NCI-H2107 (cell line): ENCODE measurements around the gene STK17B.
A peak's percentile ranks its signal among the peaks of the same experiment; 100 is the strongest.
"Not testable (repeated sequence)": the region's sequence is repeated elsewhere in the genome, so short reads cannot be mapped to it uniquely, and the experiment has no call there.

ENCODE experiments used
- DNase-seq: peaks from one replicate; lab custom pipeline; 2025; lab: John Stamatoyannopoulos, UW

The STK17B gene

DNA sequence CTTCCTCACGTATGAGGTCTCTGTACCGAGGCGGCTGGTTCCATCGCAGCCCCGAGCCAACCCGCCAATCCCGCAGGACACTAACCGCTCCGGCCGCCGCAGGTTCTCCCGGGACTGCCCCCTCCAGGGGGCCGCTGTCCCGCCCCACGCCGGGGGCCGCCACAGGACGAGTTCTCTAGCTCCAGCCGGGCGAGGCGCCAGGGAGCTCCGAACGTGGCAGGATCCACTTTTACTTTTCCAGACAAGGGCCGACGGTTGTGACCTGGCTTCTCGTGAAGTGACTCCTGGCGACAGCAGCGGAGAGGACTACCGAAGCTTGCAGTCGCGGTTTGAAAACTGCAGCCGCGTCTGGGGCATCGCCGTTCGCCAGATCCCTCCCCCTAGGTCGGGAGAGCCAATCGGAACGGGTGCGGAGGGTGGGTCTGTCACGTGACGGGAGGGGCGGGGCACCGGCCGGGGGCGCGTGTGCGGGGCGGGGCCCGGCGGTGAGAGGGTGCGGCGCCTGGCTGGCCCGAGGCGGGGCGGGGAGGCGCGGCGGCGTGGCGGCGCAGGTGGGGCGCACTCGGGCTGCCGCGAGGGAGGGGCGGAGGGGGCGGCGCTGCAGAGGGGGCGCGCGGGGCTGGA, at the start of gene STK17B:
STK17B (minus strand) TSS at position 331 of the 624 bp plus-strand sequence. CDS start 8,195 bp downstream, outside the sequence.
- peak; percentile 62 for DNase-seq

DNA sequence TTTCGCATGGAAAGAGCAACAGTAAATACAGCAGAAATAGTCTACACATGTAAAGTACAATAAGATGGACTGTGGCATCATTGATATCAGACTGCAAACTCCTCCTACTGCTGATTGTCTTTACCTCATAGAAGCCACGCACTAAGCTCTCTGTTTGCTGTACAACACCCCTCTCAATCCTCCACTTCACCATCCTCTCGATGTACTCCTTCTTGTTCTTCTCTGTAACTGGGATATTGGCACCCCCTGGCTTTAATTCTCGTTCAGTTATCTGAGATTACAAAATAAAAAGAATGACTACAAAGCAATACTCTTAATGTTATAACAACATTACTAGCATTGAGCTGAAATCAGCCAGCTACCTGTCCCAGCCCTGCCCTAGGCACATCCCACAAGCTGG, 49.3 kb upstream of the STK17B start:
- DNase-seq = no peak

DNA sequence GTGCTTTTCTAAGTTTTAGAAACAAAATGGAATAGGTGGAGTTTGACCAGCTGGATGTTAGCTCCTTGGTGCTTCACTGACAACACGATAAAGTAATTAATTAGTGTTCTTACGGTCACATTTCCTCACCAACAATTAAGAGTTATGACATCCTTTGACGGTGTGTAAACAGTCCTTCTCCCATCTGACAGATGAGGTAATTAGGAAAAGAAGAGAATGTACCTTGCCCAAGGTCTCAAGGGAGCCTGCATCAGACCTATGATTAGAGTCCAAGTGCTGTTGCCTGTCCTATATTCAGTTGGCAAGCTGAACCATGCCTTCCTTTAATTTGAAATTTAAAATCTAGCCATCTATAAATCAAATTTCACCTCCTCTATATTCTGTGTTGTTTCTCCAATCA, 48.3 kb upstream of the STK17B start:
- DNase-seq = no peak

DNA sequence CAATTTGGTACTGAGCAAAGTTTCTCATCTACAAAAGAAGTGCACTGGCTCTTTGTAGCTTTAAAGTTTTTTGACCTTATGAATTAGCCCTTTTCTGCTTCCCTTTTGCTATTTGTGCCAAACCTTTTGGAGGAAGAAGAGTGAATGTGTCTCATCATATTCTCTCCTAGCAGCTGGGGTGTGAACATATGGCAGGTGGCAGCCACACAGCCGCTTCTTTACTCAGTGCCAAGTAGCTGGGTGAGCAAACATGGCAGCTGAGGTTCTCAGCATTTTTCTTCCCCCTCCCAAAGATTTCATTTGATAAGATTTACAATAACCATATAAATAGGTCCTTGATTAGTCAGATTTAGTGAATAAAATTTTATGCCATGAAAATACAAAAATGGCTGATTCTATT, 46.7 kb upstream of the STK17B start:
- DNase-seq = no peak

DNA sequence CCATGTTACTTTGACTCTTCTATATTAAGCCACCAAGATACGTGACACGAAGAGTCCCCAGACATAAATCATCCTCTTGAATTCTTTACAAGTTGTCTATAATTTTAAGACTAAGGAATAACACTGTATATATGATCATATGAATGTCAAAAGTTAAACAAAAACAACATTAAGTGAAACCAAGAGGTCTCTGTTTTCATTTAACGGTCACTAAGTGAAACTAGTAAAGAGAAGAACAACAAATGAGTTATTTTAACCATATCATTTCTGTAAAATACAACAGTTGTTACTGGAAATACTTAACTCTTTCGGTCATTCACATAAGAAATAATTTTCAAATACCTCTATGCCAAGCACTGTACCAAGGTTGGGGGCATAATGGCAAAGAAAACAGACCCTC, 45.7 kb upstream of the STK17B start:
- DNase-seq = no peak

GRCh38 chr2:196215376-196215775, 44.0 kb upstream of the STK17B start:
- DNase-seq = no peak

GRCh38 chr2:196214156-196214555, 42.8 kb upstream of the STK17B start:
- no peak for DNase-seq

GRCh38 chr2:196213252-196213980, 42.0 kb upstream of the STK17B start:
- DNase-seq = no peak

DNA sequence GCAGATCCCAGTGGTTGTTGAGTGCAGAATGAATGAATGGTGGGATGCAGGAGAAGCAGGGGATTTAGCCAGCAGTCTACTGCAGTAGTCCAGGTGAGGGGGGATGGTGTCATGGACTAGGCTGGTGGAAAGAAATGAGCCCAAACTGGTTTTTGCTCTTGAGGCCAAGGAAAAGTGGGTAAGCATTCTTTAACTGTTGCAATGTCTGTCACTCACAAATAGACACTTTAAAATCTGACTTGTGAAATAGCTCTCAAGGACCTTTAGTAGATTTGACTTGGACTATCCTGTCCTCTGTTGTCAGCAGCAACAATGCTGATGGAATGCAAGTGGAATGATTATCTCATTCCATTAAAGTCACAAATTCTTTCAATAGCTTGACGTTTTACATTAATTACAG, 37.5 kb upstream of the STK17B start:
- no peak for DNase-seq

DNA sequence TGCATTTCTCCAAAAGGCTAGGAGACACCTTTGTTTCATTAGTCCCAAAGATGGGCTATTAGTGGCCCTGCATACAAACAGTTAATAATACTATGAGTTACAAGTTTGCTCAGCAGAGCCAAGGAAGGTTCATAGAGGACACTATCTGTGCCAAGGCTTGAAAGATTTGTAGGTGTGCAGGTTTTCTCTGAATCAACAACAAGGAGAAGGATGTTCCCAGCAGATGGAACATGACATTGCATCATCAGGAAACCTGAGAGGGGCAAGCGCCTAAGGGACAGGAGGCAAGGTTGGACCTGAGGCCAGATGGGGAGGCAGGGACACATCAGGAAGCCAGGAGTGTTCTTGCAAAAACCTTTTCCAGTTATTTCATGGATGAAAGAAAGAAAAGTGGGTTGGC, 35.4 kb upstream of the STK17B start:
- DNase-seq = no peak

DNA sequence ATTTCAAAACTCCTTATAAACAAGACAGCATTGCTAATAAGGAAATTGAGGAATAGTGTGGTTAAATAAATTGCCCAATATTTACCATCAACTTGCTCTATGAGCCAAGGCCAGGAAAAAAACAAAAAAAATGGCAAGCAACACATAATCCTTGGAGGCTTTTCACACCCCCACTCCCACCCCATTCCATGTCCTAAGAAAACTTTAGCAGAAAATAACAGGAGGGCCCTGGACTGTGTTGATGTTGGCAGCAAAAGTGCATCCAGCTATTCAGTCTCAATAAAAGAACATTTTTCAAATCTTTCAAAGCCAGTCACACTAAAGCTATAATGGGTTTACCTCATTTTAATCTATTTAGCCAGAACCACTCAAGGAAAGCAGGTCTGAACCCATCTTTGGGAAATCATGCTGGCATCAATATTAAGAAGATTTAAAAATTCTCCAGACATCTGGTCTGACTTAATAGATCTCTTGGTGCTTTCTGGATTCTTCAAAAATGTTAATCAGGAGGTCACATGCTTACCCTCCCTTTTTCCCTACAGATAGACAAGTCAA, 34.6 kb upstream of the STK17B start:
- DNase-seq = no peak

DNA sequence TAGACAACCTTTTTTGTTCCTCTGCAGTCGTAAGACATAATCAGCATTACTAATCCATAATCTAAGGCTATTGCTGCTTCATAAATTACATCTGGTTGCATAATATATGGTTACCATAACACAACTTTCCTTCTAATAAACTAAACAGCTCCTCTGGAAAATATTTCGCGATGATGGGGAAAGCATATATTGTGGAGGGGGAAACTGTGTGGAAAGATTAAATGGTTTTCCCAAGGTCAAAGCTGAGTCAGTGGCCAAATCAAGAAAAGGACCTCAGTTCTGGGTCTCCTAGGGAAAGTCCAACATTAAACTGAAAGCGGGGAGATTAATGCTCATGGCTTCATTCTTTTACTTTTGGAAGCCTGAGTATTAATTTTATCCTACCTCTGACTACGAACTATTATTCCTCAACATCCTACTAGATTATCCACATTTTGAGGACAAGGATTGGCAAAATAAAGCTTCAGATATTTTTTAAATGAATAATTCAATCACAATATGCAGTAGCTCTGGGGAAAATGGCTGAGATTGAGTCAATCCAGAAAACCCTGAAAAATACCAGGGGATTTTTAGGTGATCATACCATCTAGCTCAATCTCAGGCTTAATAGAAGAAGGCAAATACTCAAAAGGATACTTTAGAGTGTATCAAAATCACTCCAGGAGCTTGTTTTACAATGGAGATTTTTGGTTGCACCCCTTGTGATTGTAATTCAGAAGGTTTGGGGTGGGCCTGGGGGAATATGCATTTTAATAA, 33.8 kb upstream of the STK17B start:
- DNase-seq = no peak

- DNase-seq = no peak
These were observed 30.0 kb upstream of the STK17B start for GRCh38 chr2:196201229-196202009.

- no peak for DNase-seq
These were observed 29.2 kb upstream of the STK17B start for GRCh38 chr2:196200557-196200956.

DNA sequence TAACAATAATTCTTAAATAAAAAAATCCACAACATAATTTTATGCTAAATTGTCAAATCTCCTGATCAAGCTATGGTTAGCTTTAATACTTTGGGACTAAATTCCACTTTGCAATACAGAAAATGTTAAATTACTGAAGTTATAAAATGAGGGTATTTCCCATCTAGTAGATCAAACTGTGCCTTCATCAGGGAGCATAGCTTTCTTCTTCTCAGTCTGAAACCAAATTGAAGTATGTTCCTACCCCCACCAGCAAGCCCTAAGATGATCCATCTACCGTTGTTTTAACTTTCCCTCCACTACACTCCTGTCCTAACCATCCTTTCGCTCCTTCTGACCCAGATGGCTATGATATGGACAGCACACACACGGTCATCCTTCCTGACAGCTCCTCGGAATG, 24.4 kb upstream of the STK17B start:
- no peak for DNase-seq

- DNase-seq = no peak
These were observed 23.9 kb upstream of the STK17B start for GRCh38 chr2:196195302-196195701.

GRCh38 chr2:196191541-196191940, 20.2 kb upstream of the STK17B start:
- no peak for DNase-seq

DNA sequence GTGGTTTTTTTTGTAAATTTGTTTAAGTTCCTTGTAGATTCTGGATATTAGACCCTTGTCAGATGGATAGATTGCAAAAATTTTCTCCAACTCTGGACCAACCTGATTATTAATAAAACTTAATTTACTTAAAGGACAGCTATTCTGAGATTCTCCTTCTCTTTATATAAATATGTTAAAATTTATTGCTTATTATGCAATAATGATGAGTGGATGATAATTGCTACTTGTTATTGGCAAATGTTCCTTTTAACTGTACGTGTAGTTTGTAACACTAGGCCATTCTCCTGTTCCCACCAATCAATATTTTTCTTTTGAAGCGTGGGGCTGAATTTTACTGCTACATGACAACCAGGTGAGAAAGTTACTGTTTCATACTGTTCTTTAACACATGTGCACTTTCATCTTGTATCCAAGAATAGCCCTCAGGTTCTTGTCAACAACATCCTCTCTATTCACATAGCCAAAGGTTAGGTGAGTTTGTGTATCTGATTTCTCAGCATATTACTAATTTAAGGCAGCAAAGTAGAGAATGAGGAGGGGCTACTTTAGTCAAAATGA, 16.6 kb upstream of the STK17B start:
- no peak for DNase-seq

GRCh38 chr2:196187175-196187700, 15.9 kb upstream of the STK17B start:
- DNase-seq = not testable (repeated sequence)

- no peak for DNase-seq
These were observed 15.0 kb upstream of the STK17B start for GRCh38 chr2:196186266-196186980.

GRCh38 chr2:196184921-196185320, 13.5 kb upstream of the STK17B start:
- no peak for DNase-seq
